ENCODE data around the gene UBE2I.

DNA sequence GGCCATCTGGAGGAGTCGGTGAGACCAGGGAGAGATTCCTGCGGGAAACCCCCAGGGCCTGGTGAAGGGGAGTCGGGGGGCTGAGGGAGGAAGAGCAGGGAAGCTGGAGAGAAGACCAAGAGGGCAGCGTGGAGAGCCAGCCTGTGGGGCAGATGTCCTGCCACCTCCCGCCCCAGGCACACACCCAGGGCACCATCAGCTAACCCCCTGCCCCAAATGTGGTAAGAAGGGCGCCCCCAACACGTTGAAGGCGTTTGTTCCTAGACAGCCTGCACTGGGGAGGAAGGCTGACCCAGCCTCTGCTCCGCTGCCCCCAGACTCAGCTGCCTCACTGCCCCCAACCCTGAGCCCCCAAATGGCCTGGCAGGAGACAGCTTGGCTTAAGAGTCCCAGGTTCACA lies 25.3 kb downstream of the UBE2I start:
- TF ChIP-seq, protein P1, sequence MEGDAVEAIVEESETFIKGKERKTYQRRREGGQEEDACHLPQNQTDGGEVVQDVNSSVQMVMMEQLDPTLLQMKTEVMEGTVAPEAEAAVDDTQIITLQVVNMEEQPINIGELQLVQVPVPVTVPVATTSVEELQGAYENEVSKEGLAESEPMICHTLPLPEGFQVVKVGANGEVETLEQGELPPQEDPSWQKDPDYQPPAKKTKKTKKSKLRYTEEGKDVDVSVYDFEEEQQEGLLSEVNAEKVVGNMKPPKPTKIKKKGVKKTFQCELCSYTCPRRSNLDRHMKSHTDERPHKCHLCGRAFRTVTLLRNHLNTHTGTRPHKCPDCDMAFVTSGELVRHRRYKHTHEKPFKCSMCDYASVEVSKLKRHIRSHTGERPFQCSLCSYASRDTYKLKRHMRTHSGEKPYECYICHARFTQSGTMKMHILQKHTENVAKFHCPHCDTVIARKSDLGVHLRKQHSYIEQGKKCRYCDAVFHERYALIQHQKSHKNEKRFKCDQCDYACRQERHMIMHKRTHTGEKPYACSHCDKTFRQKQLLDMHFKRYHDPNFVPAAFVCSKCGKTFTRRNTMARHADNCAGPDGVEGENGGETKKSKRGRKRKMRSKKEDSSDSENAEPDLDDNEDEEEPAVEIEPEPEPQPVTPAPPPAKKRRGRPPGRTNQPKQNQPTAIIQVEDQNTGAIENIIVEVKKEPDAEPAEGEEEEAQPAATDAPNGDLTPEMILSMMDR (IDR thresholded peaks at IDR 0.05; ENCODE audit: borderline replicate concordance, extremely low read depth, low read length, poor library complexity, severe bottlenecking): no peak
- no peak for TF ChIP-seq EZH2 (IDR thresholded peaks at IDR 0.05; ENCODE audit: borderline replicate concordance, low read depth, low read length, severe bottlenecking)
